Frontal cortex (tissue), 4 donors: Measurements from ENCODE around the gene MYO1E. TPM values are rescaled to one million over a fixed set of nuclear protein-coding genes. Genes with fewer than 3 reads are reported as not detected.

Experiments used
- DNase-seq, 2 donors: peaks; one replicate each; pipeline ENCODE4 v3.0.0; 2012; ENCODE audit warnings: low spot score in 2 of 2
- FAIRE-seq: peaks from 2 replicates; lab custom pipeline; 2012; peaks lifted over from hg19 to GRCh38; lab: Jason Lieb, UNC
- total RNA-seq: library from RNA; depleted of rRNA; stranded (reverse); fragments of >200 nt; gene quantifications from one replicate; pipeline ENCODE4 v1.2.3, GENCODE V29; 2014
- donor health status: control.
- donor health status: control.
- donor health status: control.

Gene MYO1E
- total RNA-seq, 1 donor from 2014 or later = 11.8 TPM

GRCh38 chr15:59249816-59250215, 122.9 kb downstream of the MYO1E start:
- no peak for FAIRE-seq
- DNase-seq = no peak

GRCh38 chr15:59247364-59247763, 125.3 kb downstream of the MYO1E start:
- peak in 1 of 2 donors; percentile 43 for DNase-seq
- FAIRE-seq = no peak

DNA sequence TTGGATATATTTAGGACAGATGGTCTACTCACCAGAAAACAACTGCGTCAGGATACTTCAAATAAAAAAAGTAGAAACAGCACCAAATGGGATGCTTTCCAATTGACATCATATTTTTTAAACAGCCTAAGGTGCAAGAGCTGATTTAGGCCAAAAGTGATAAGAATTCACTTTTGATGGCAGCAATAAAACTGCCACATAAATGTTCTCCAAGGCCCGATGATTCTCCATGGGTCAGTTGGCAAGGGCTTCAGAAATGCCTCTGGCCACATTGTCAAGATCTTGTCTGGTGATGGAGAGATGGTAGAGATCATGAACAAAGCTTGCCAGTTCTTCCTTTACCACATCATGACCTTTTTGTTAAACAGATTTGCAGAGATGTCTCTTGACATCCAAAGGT, 127.1 kb downstream of the MYO1E start:
- no peak for FAIRE-seq

DNA sequence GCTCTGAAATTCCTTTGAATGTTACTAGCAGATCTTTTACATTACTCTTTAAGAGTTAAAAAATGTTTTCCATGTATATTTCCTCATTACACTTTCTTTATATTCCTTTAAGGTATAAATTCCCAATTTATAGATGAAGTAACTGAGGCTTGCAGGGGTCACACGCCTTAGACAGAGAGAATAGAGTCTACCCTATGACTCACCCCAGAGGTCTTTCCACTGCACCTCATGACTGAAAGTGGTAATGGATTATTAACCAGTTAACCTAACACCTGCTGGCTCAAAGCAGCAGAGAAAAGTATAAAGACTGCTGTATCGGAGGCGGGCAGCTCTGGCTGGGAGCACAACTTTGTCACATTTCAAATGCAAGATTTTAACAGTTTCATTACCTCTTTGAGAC, 128.3 kb downstream of the MYO1E start:
- FAIRE-seq (no peak), DNase-seq (no peak)

More for the DNA sequence above, 127.1 kb downstream of the MYO1E start:
- DNase-seq = no peak

- no peak for DNase-seq
- no peak for FAIRE-seq
Measured at GRCh38 chr15:59243622-59244021, 129.0 kb downstream of the MYO1E start.

GRCh38 chr15:59242649-59243048, 130.0 kb downstream of the MYO1E start:
- no peak for DNase-seq
- FAIRE-seq = no peak

- FAIRE-seq (no peak), DNase-seq (no peak)
Measured at GRCh38 chr15:59240036-59240435, 132.6 kb downstream of the MYO1E start.

GRCh38 chr15:59237924-59238331, 134.7 kb downstream of the MYO1E start:
- no peak for DNase-seq
- FAIRE-seq = no peak

GRCh38 chr15:59237119-59237855, 135.4 kb downstream of the MYO1E start:
- no peak for FAIRE-seq
- DNase-seq = no peak

DNA sequence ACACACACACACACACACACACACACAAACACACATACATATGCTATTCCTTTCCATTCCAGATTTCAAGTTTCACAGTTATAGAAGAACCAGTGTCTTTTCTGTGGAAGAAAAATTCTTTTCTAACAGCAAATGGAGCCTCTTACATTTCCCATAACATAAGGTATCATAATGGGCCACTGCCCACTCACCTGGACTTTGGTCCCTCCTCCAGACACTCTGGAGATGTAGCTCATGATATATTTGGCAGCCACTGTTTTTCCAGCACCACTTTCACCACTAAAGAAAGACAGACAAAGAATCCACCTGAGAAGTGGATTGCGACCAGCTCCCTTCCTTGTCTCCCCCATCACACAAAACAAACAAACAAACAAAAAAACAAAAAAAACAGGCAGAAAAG, 136.3 kb downstream of the MYO1E start:
- DNase-seq (no peak), FAIRE-seq (no peak)

DNA sequence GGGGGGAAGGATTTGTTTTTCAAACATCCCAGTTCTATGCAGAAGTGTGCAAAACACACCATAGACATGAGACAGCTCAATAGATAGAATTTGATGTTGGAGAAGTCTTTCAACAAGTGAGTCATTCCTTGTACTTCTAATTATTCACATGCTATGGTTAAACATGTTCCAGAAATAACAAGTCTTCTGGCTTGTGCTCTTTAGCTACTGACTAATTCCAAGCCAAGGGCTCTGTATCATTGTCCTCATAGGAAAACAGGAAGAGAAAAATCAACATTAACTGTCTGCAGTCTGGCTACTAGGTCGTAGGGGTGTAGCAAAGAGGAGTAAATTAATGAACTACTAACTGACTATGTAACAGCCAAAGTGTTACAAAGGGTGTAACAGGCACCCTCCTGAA, 140.2 kb downstream of the MYO1E start:
- FAIRE-seq (no peak), DNase-seq (peak in 1 of 2 donors; percentile 32)

DNA sequence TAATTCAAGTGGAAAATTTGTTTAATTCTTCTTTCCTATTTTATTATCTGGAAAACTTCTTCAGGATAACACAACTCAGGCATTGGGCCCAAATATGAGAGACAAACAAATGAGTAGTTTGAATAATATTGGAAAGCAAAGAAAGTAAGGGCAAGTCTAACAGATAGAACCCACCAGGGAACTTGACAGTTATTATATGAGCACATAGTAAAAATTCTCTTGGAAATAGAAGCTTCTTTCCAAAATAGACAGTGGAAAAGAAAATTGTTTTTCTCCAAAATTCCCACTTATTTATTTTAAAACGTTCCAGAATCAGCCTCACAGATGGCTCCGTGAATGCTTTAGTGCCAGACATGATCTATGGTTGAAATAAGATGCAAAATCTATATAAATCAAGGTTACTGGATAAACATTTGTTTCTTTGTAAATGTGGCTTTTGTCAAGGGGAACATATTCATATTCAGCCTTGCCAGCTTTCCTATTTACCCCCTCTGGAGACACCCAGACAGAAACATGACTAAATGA, 142.1 kb downstream of the MYO1E start:
- DNase-seq (no peak), FAIRE-seq (no peak)

DNA sequence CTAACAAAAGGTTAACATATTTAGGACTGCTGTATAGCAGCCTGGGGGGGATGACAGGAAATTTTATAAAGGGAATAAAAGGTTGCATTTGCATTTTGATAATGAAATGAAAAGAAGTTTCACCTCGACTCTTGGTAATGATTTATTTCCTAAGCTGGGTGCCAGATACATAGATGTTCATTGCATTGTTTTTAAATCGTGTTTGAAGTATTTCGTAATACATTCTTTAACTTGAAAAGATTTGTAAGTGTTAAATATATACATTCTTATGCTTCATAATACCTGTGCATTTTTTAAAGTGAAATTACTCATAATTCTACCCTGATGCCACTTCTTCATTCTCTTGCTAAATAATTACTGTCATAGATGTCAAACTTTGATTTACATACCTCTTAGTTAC, 143.2 kb downstream of the MYO1E start:
- no peak for FAIRE-seq
- DNase-seq = no peak

- DNase-seq (no peak), FAIRE-seq (no peak)
Measured at GRCh38 chr15:59229015-59229414, 143.7 kb downstream of the MYO1E start.

GRCh38 chr15:59227021-59227420, 145.7 kb downstream of the MYO1E start:
- FAIRE-seq = no peak
- no peak for DNase-seq

- no peak for FAIRE-seq
- DNase-seq = no peak
Measured at GRCh38 chr15:59224474-59224873, 148.2 kb downstream of the MYO1E start.

GRCh38 chr15:59223736-59224135, 148.9 kb downstream of the MYO1E start:
- no peak for FAIRE-seq
- DNase-seq = no peak

DNA sequence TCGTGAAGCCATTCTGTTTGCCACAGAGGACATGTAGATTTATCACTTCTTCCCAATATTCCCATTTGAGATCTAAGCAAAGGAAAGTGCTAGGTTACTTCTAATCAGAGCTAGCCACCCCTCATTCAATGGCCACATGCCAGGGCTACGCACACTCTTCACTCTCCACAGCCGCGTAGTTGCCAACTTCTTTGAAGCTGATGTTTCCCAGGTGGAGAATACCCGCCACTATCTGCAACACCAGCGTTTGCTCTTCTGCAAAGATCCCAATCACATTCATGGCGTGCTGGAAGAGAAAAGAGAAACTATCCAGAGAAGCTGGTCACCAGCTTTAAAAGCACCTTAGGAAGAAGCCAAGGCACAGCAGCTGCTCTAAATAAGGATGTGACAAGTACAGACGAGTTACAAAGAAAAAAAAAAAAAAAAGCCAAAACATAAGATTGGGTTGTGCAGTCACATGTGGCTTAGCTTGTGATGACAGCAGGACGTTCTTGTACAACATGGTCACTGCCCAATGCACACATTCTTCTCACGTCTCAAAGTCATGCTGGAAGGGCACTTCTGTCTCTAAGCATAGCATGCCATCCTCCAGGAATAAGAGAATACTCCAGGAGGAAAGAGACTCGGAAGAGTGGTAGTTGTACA, 149.6 kb downstream of the MYO1E start:
- DNase-seq = no peak
- FAIRE-seq = no peak

GRCh38 chr15:59221511-59222505, 150.9 kb downstream of the MYO1E start:
- FAIRE-seq = no peak
- DNase-seq = no peak

DNA sequence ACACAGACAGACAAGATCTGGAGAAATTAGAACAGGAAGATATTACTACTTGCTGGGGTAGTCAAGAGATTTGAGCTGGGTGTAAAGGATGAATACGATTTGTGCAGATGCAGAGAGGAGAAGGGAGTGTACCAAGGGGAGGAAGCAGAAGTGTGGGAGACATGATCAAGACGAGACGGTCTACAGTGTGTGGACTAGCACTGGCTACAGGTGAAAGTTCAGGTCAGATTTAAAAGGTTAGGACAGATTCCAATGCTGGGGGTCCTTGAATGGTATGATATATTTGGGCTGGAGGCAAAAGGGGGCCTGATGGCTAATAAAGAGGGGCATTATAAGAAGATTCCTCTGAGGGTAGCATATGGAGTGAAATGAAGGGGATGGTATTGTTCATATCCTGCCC, 154.0 kb downstream of the MYO1E start:
- FAIRE-seq = no peak
- DNase-seq = no peak
